SK-N-MC (cell line): ENCODE measurements around the gene MCM8.

Experiments
- EZH2 ChIP-seq: fragments of 200-600 bp; sonication (generic); IDR thresholded peaks from one replicate; pipeline ENCODE4 v1.6.1; 2017; ENCODE audit warnings: antibody characterized with exemption
- FOXP2 ChIP-seq: optimal IDR thresholded peaks from 2 replicates; pipeline ENCODE3; 2011; ENCODE audit warnings: mild to moderate bottlenecking, moderate library complexity; ENCODE audit not compliant: insufficient read depth; ENCODE audit errors: extremely low read length, control extremely low read depth
- POLR2AphosphoS5 ChIP-seq: IDR thresholded peaks from 2 replicates; pipeline ENCODE4 v1.6.1; 2012; ENCODE audit warnings: mild to moderate bottlenecking, low read depth, low read length, borderline replicate concordance

- no peak for TF ChIP-seq EZH2
- no peak for TF ChIP-seq POLR2AphosphoS5
- no peak for TF ChIP-seq FOXP2
Observed at GRCh38 chr20:6000871-6001270, 50.4 kb downstream of the MCM8 start.
